Glomerular visceral epithelial cell (primary cell): Measurements from ENCODE around the gene UAP1L1.

Experiments used
- DNase-seq: peaks from one replicate; pipeline ENCODE4 v3.0.0-alpha.2; 2016; ENCODE audit errors: extremely low spot score

Gene UAP1L1

DNA sequence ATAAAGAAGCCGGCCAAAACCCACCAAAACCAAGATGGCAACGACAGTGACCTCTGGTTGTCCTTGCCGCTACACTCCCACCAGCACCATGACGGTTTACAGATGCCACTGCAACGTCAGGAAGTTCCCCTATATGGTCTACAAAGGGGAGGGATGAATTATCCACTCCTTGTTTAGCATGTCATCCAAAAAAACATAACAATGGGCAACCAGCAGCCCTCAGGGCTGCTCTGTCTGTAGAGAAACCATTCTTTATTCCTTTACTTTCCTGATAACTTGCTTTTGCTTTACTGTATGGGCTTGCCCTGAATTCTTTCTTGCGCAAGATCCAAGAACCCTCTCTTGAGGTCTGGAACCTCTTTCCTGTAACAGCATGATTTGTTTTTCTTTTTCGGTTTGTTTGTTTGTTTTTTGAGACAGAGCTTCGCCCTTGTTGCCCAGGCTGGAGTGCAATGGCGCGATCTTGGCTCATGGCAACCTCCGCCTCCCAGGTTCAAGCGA, 2.0 kb upstream of the UAP1L1 start:
- DNase-seq: no peak

DNA sequence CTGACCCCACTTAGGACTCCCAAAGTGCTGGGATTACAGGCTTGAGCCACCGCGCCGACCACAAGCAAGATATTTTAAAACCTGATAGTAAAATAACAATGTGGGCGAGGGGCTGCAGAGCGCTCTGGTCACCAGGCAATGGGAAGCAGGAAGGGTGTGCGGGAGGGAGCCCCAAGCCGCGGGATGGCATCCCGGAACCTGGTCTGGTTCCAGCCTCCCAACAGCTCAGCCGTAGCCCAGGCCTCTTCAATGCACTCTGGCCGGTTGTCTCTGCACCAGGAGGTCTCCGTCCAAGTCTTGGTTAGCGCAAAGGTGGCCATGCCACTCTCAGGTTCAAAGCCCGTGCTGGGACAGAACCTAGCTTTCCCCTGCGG, 694 bp upstream of the UAP1L1 start:
- no peak for DNase-seq

DNA sequence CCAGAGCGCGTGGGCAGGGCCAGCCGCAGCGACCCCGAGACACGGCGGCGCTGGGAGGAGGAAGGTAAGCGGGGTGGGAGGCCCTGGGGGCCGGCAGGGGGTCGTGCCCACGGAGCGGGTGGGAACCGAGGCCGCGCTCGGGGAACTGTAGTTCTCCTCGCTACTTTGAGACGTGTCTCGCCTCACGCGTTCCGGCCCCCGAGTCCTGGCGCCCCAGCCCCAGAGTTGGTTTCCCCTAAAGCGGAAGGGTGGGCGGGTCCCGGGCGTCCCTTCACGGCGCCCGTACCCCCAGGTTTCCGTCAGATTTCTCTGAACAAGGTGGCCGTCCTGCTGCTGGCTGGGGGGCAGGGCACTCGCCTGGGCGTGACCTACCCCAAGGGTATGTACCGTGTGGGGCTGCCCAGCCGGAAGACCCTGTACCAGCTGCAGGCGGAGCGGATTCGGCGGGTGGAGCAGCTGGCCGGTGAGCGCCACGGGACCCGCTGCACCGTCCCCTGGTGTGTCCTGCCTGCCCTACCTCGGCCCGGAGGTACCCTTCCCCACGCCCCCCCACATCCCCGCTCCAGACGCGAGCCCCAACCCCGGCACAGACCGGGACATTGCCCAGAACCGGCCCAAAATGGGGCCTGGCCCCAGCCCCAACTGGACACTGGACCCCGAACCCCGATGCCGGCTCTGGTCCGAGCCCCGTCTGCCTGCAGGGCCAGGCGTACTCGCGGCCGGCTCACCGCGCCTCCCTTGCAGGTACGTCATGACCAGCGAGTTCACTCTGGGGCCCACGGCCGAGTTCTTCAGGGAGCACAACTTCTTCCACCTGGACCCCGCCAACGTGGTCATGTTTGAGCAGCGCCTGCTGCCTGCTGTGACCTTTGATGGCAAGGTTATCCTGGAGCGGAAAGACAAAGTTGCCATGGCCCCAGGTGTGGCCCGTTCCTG, 709 bp downstream of the UAP1L1 start:
- no peak for DNase-seq

- DNase-seq: no peak
Observed at GRCh38 chr9:137078701-137079400, 1.5 kb downstream of the UAP1L1 start.

GRCh38 chr9:137079401-137079787, 2.1 kb downstream of the UAP1L1 start:
- DNase-seq: no peak

DNA sequence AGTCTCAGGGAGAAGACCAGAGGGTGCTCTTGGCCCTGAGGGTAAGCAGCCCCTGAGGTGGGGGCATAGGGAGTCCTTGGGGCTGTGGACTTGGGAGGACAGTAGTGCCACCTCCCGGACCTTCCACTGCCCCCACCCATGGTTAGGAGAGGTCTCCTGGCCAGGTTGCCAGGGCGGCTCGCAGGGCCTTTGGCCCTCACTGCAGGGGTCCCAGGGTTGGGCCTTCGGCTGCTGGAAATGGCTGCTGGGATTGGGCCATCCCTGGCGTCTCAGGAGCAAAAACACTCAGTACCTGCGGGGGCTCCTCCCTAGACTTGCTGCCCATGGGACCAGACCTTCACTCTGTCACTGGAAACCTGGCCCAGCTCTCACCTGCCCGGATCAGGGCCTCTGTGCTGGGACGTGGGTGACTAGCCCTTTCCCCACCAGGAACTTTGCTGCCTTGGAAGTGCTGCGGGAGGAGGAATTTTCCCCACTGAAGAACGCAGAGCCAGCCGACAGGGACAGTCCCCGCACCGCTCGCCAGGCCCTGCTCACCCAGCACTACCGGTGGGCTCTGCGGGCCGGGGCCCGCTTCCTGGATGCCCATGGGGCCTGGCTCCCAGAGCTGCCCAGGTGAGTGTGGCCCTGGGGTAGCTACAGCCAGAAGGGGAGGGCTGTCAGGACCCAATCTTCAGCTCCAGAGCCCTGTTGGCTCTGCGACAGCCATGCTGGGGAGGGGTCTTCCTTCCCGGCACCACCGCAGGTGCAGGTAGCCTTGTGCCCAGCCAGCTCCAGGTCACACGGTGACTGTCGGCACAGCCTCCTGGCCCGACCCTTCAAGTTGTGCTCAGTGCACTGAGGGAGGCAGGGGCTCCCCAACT, 3.2 kb downstream of the UAP1L1 start:
- no peak for DNase-seq

- no peak for DNase-seq
Observed at GRCh38 chr9:137082222-137082924, 5.1 kb downstream of the UAP1L1 start.

- no peak for DNase-seq
Observed at GRCh38 chr9:137082925-137083290, 5.6 kb downstream of the UAP1L1 start.

DNA sequence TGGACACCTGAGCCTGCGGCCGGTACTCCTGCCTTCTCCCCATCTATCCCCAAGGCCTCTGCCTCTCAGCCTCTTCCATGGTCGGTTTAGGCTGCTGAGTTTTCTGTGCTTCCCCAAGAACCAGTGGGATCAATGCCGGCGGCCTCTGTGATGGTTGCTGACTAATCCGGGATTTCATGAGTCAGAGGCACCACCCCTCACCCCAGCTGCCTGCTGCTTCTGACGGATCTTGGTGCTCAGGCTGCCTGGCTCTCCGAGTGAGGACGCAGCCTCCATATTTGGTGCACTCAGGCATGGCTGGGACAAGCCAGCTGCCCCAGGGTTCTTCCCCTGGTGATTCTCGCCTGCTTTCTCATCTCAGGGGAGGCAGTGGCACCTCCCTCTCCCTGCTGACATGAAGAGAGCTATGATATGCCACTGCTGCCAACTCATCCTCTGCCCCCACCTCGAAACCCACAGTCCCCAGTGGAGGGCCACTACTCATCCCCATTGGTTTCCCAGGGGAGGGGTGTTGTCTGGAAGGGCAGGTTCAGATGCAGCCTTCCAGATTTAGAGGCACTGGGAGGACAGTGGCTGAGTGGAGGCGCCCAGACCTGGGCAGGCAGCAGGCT, 6.2 kb downstream of the UAP1L1 start:
- peak; percentile 99 for DNase-seq

GRCh38 chr9:137084526-137084925, 7.2 kb downstream of the UAP1L1 start:
- DNase-seq: no peak

DNA sequence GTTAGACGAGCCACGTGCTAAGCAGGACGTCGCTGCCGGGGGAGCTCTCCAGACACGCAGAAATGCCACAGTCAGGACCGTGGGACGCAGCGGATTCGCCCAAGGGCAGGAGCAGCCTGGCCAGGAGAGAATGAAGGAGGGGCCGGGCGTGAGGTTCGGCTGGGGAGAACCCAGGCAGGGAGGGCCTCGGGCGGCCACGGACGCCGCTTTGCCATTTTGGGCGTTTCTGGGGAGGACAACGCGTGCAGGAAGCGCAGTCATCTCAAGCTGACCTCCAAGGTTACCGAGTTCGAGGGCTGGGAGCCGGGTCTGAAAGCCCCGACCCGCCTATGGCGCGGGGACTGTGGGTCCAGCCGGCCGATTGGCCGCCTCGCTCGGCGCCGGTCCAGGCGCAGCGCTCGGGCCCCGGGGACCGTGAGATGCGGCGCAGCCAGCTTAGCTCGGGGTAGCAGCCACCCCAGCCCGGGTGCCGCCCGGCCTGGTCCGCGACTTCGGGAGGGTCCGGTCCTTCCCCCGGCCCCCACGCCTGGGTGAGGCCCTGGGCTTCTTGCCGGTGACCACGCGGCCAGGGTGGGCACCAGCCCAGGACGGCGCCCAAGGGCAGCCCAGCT, 8.7 kb downstream of the UAP1L1 start:
- DNase-seq: peak; percentile 41

GRCh38 chr9:137086531-137087408, 9.5 kb downstream of the UAP1L1 start, which contains the start of gene MAN1B1:
Gene MAN1B1 (plus strand): TSS chr9:137086985. CDS start chr9:137087000, 15 bp downstream.
- peak; percentile 100 for DNase-seq

GRCh38 chr9:137087409-137087925, 10.2 kb downstream of the UAP1L1 start:
- DNase-seq: no peak

GRCh38 chr9:137088121-137088520, 10.8 kb downstream of the UAP1L1 start:
- no peak for DNase-seq

DNA sequence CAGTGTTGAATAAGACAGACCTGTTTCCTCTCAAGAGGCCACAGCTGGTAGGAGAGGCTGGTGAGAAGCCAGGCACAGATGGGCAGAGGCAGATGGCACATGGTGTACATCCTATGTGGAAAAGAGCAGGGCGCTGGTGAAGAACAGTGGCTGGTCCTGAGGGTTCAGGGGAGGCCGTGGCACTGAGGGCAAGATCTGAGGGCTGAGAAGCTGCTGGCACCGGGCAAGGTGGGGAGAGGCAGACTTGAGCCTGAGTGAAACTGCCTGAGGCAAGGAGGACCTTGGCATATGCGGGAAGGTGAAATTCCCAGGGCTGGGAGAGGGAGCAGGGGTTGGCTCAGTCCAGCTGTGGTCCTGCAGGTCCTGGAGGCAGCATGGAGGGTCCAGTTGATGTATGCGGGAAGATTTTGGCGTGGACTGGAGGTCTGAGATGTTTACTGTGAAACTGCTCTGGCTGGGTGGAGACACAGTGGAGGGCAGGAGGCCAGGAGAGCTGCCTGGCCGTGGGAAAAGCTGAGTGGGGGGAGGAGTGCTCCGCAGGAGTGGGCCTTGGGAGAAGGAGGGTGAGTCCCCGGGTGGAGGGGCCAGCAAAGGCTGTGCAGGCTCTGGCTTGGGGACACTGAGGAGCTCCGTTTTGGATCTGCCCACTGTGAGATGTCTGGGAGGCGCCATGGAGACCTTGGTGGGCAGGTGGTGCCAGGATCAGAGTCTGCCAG, 12.1 kb downstream of the UAP1L1 start:
- no peak for DNase-seq

DNA sequence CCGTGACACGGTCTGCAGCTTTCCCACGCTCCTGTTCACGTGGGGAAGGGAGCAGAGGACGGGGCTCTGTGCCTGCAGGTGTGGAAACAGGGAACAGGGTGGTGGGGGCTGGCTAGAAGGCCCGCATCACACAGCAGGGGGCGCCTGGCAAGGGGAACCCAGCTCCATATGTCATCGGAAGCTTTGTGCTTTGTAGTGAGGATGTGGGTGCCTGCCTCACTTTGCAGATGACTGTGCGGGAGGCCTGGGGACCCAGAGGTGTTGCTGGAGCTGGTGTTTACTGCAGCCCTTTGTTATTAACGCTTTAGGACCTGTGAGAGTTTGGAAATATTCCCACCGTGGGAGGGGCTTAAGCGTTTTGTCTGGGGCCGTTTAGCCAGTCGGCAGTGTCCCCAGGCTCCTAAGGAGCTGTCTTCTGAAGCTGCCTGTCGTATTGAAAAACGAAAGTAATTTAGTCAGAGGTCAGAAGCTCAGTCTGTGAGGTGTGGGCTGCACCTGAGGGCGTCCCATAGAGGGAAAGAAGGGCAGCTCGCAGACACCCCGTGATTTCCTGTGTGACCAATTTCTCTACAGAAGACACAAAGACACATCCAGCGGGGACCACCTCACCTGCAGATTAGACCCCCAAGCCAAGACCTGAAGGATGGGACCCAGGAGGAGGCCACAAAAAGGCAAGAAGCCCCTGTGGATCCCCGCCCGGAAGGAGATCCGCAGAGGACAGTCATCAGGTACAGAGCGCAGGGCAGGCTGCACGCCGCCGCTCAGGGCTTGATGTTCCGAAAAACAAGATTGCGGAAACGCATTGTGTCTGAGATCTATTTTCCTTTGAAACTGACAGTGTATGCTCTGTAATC, 18.6 kb downstream of the UAP1L1 start:
- no peak for DNase-seq

GRCh38 chr9:137096785-137097546, 19.6 kb downstream of the UAP1L1 start:
- no peak for DNase-seq
